AG08396 (cell line): ENCODE data around the gene HERC2.
A peak's percentile ranks its signal among the peaks of the same experiment; 100 is the strongest.
"Not testable (repeated sequence)": the region's sequence is repeated elsewhere in the genome, so short reads cannot be mapped to it uniquely, and the experiment has no call there.

ENCODE experiments used
- DNase-seq: peaks from one replicate; pipeline ENCODE4 v3.0.0; 2012; ENCODE audit warnings: low spot score, mixed read lengths

Gene HERC2

DNA sequence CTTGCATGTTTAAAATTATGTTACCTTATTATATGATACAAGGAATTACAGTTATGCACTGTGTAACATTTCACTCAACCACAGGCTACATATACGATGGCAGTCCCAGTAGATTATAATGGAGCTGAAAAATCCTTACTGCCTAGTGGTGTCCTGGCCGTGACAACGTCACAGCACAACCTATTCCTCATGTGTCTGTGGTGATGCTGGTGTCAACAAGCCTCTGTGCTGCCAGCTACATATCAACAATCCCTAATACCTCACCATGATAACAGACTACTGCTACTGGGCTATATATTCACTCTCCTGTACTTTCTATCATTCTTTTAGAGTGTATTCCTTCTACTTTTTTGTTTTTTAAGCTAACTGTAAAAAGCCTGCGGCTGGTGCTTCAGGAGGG, 142.7 kb downstream of the HERC2 start:
- no peak for DNase-seq

DNA sequence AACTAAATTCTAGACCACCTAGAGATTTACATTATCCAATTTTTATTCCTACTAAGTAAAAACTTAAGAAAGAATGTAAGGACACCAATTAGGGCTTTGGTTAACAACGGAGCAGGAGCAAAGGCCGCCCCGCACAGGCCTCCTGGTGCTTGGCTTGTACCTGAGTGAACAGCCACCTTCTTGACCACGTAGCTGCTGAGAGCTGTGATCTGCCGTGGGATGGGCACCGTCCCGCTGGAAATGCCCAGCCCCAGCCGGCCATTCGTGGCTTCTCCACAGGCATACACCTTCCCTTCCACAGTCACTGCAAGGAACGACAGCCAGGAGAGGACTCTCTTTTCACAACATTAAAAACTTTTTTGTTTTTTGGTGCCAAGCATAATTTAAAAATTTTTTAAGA, 143.3 kb downstream of the HERC2 start:
- no peak for DNase-seq

DNA sequence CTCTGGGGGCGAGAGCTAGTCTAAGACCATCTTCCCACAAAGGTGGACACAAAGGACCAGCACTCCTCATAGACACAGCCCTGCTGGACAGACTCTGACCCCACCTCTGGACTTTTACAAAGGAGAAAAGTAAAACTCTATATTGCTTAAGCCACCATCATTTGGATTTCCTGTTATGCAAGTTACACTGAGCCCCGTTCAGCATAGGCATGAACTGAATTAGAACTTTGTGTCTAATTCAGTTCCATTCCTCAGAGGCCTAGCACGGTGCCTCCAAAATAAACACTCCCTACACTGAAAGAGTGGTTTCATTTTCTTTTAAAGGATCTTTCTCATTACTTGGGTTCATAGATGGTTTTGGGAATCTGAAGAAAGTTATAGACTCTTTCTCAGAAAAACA, 143.7 kb downstream of the HERC2 start:
- no peak for DNase-seq

DNA sequence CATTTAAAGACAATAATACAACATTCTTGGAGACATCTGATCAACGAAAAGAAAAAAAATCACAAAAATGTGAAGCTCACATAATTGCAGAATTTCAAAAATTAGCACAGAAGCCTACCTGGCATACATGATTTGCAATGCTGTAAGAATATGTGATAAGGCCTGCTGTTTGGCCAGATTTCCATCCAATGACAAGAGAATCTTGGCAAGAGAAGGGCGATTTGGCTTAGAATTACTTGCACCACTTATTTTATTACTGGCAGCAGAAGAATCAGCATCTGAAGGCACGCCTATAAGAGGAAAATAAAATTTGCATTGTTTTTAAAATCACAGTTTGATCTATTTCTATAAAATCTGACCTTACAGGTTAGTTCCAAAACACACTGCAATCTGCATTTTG, 152.6 kb downstream of the HERC2 start:
- DNase-seq, result no peak

DNA sequence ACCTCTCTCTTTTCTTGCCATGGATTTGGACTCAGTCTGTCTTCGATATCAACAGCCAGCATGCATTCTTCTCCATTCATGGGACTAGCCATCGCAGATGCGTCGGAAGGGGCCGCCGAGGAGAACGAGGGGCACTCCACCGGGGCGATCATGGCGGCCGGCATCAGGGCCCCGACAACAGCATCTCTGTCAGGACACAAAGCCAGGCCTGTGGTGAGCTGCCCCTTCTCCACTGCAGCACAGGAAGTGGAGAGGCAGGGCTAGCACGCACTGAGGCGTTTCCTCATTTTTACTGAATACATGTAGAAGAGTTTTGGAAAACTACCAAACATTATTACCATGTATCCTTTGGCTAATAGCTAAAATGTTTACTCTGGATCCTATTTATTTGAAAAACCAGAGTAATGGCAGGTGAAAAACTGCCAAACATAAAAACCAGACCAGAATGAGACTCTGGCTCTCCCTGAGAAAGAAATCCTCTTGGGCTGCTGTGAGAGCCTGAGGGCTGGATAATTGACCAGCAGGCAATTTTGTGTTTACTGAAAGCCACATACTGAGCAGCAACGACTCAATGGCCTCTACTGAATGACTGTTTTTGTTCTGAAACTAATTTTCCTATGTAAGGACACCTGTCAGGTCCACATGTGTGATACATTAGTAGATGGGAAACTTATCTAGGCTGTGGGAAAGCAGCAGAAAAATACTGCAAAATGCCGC, 153.4 kb downstream of the HERC2 start:
- not testable (repeated sequence) for DNase-seq

DNA sequence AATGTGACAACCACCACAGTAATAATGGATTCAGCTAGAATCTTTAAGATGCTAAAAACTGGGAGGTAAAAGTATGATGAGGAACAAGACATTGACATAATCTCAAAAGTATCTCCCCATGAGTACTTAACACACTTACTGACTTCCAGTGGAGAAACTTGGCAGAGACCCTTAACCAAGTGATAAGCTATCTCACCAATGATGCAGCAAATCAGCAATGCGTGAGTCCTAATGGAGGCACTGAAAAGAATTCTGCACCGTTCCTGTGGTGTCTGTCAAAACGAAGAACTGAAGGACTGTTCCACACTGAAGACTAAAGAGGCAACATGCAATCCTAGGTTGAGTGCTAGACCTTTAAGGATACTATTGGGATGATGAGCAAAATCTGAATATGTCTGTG, 154.9 kb downstream of the HERC2 start:
- DNase-seq, result no peak

DNA sequence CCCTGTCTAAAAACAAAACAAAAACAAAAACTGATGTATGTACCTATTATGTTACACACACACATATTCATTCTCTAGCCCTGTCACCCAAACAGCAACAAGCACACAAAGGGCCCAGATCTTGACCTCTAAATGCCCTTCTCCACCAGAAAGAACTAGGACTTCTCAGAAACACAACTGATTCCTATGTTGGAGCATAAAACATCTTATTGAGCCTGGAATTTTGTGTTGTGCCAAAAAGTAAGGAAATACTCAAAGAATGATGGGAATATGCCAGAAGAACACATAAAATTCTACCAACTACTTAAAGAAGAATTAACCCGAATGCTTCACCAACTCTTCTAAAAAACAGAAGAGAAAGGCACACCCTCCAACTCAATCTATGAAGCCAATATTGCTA, 156.2 kb downstream of the HERC2 start:
- DNase-seq, result no peak

DNA sequence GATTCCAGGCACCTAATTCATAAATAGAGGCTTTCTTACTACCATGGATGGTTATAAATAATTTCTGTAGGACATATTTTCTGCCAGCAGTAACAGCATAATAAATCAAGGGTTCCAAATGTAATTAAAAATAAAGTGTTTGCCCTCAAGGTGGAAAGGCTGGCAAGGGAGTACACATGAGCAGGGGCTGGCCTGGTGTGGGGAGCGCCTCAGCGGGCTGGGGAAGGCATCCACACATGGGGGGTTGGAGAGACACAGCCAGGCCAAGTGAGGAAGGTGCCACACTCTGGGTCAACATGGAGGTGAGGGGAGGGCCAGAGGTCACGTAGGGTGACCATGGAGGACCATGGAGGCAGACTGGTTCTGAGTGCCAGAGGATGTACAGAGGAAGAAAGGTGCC, 157.1 kb downstream of the HERC2 start:
- no peak for DNase-seq

DNA sequence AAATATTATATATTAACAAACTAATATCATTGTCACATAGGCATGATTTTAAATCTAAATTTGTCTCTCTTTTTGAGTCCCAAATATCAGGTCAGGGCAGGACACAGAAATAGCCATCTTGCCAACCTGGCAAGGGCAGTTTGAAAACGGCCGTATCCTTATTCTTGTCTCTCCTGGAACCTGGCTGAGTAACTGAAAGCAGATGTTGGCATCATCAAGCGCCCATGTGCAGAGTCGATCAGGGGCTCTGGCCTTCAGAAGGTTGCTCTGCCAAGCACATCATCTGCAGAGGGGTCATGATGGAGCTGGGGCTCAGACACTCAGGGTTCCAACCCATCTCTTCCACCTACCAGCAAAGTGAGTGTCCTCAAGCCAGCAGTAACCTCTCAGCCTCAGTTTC, 167.7 kb downstream of the HERC2 start:
- DNase-seq, result no peak

DNA sequence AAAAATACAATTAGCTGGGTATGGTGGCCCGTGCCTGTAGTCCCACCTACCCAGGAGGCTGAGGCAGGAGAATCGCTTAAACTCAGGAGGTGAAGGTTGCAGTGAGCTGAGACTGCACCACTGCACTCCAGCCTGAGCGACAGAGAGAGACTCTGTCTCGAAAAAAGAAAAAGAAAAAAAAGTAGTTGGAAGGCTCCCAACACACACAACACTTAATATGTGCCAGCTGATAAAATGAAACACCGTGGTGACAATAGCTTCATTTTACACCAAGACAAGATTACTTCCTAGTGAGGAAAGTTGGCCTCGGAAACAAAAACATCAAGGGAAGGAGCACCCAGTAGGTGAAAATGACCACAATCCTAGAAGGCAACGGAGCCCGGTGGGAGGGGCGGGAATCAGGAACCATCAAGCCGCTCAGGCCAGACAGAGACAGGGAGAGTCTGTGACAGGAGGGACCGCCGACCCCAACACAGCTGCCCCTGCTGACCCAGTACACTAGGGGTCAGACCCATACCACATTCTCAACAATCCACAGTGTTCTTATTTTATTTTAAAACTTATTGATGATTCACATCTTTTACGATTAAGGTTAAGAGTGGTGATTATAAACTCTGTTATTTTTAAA, 168.4 kb downstream of the HERC2 start:
- no peak for DNase-seq

DNA sequence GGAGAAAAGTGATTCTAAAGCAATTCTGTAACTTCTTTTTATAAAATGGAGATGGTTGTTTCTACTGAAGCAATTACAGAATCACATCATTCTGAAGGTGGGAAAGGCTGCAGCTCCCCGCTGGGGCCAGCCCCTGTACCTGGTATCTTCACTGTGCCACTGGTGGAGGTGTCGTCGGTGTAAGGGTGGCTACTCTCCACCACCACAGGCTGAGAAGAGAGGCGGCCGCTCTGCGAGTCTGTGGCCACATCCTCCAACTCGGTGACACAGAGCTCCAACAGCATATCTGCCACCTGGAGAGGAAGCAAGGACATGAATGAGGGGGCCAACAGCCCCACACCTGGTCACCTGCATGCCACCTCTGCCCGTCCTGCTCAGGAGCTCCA, 169.4 kb downstream of the HERC2 start:
- not testable (repeated sequence) for DNase-seq

DNA sequence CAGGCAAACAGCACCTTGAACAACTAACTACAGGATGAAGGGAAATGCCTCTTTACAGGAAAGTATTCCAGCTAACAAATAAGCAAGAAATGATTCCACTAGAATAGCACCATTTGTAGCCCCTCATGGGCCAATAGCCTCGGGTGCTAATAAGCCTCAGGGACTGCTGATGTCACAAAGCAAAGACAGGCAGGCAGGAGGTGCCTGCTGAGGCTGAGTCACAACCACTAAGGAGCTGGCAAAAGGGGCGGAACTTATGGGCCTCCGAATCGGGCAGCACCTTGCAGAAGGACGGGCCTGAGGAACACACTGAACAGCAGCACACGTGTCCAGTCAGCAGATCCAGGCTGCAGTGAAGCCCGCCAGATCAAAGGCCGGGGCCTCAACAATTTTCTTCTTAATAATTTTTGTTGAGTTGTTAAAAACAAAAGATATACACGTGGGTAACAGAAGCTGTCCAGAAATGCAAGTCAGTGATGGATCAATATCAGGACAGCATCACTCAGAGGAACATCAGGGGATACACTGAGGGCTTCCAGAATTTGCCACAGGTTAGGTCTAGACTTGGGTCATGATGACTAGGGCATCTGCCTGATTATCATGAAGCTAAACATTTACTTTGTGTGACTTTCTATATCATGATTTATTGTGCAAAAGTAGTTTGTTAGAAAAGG, 170.0 kb downstream of the HERC2 start:
- not testable (repeated sequence) for DNase-seq

DNA sequence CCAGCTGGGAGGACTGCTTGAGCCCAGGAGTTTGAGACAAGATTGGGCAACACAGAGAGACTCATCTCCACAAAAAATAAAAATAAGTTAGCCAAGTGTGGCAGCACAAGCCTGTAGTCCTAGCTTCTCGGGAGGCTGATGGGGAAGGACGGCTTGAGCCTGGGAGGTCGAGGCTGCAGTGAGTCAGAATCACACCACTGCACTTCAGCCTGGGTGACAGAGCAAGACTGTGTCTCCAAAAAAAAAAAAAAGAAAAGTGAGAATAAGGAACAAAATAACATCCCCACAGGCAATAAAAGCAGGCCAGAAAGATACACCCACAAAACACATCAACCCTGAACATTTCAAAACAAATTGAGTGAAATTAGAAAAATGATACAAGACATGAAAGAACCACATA, 174.2 kb downstream of the HERC2 start:
- no peak for DNase-seq

DNA sequence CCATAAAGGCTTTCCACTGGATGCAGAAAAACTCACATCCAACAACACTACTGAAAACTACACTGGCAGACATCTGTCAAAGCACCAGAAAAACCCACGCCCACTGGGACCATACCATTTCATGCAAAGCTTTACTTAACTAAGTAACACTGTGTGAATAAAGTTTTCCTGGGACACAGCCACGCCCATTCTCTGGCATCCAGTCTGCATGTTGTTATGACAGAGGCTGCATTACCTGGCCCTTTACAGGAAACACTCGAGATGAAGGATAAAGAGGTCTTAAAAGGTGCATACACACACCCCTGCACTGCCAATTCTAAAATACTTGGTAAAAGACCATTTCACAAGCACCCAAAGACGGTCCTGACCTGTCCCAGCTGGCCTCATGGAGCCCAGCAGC, 176.6 kb downstream of the HERC2 start:
- not testable (repeated sequence) for DNase-seq

DNA sequence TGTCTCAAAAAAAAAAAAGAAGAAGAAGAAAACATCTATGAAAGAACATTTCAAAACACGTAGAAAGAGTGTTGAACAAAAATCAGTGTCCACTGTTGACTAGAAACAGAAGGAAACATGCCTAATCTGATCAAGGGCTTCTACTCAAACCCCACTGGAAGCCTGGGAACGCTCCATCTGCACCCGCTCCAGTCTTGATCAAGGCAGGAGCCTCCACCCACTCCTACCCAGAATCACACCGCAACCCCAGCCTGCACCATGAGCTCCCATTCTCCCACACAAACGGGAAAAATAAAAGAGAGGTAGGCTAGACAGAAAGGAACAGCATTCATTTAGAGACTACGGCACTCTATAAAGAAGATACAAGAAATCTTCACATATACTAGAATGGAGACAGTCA, 181.9 kb downstream of the HERC2 start:
- no peak for DNase-seq

DNA sequence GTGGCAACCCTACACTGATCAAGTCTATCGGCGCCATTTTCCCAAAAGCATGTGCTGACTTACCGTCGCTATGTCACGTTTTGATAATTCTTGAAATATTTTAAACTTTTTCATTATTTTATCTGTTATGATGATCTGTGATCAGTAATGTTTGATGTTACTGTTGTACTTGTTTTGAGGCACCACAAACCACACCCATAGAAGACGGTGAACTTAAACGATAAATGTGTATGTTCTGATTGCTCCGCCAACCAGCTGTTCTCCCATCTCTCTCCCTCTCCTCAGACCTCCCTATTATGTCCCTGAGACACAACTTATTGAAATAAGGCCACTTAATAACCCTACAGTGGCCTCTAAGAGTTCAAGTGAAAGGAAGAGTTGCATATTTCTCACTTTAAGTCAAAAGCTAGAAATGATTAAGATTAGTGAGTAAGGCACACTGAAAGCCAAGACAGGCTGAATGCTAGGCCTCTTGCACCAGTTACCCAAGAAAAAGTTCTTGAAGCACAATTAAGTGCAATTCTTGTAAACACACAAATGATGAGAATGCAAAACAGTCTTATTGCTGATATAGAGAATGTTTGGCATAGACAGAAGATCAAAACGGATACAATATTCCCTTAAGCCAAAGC, 184.5 kb downstream of the HERC2 start:
- not testable (repeated sequence) for DNase-seq

DNA sequence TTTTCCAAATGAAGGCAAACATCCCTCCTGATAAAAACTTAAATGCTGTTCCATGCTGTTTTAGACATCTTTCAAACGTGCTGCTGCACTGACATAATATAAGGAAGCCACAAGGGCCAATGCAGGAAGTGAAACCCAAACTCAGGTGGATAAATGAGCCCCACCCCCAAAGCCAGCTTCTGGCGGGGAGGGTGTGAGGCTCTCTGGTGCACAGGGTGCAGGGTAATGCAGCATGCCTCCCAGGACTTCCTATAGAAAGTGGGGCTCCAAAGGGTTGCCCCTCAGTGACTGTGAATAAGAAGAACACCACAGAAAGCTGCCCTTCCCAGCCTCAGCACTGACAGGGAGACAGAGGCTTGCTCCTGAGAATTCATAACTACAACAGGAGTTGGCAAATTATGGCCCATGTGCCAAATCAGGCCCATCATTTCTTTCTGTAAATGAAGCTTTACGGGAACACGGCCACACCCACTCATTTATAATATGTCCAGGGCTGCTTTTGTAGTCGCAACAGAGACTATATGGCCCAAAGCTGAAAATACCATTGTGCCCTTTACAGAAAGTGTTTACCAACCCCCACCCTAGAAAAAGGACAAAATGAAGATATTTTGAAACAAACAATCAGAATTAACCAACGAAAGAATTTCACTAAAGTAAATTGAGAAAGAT, 185.6 kb downstream of the HERC2 start:
- DNase-seq, result not testable (repeated sequence)

DNA sequence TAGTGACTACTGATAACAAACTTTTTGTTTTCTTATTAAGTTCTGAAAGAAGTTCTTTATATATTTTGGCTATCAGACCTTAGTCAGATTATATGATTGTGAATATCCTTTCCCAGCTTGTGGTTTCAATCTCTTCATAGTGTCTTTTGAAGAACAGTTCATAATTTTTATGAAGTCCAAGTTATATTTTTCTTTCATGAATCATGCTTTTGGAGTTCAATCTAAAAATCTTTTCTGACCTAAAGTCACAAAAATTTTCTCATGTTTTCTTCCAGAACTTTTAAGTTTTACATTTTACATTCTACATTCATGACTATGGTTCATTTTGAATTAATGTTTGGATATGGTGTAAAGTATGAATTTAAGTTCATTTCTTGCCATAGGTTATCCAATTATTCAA, 188.7 kb downstream of the HERC2 start:
- no peak for DNase-seq

DNA sequence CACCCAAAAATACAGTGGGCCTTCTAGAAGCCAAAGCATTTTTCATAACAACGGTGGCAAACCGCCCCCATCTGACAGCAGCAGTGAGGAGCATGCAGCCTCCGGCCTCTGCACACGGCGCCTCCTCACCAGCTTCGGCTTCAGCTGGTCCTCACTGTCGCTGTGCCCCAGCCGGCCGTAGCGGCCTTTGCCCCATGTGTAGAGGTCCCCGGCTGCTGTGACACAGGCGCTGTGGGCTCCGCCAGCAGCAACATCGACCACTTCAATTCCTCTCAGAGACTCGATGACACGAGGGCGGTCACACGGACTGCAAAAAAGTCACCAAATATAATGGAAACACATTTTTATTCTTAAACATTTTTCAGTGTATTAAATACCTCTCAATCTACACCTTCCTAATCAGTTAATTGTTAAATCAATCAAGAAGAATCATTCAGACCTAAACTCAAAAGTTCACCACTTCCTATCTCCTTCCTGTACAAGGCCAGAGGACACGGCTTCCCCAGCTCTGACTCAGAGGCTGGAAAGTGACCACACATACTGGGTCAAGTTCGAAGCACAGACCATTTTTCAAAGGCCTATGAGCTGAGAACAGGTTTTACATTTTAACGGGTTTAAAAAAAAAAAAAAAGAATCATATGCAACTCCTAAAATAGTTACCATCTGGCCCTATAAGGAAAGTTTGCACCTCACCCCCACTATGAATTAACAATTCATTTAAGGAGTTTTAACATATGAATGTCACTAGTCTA, 189.3 kb downstream of the HERC2 start:
- DNase-seq, result peak; percentile 64

DNA sequence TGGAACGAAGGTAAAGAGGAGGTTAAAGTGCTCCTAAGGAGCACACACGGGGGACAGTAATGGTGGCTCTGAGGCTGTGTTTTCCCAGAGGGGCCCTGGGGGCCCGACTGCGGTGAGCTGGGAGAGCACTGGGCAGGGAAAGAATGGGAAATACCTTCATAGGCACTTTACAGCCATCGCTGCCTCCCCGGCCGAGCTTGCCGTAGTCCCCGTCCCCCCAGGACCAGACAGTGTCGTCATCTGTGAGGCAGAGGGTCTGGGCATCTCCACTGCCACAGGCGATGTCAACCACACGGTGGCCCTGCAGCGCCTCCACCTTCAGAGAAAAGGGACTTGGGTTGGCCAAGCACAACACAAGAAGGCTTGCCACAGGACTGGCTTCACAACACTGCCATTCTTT, 190.0 kb downstream of the HERC2 start:
- DNase-seq, result no peak

DNA sequence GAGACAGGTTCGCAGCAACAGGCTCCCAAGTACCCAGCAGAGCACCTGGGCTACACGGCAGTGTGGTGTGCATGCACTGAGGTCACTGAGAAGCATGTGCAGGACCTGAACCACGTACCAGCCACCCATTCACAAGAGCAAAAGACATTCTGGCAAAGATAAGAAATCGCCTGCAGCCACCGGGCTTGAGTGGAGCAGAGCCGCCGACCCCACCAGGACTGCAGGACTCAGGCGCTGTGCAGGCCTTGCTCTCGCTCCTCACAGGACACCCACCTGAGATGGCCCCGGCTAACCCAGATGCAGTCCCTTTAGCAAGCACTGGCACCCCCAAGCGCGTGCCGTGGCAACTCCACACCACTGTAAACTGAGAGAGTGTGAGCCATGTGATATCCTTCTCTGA, 190.6 kb downstream of the HERC2 start:
- DNase-seq, result no peak

DNA sequence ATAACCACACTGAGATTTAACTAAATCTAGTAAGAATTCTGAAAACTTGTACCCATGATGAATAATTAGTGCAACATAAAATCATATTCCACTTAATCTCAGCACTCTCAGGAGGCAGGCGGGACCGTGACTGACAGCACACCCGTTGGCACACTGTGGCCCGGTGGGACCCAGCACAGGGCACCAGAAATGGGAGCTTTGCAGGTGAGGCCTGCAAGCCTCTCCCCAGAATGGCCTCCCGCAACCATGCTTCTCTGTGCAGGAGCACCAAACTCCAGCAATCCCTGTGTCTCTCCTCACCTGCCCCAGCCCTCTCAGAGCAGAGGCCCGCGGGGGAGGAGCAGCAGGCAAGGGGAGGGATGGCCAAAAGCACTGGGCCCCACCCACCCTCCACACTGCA, 191.3 kb downstream of the HERC2 start:
- no peak for DNase-seq
